ENCODE data around the gene CLNS1A. TPM values are rescaled to one million over a fixed set of nuclear protein-coding genes. Genes with fewer than 3 reads are reported as not detected.
"Not testable (repeated sequence)": the region's sequence is repeated elsewhere in the genome, so short reads cannot be mapped to it uniquely, and the experiment has no call there.

Gene CLNS1A
- total RNA-seq, 2 experiments from 2014 or later = 190 to 191 TPM

GRCh38 chr11:77654770-77655434, 17.3 kb upstream of the CLNS1A start:
- CTCF ChIA-PET = interaction anchor here (0.6 to 0.7 kb wide), 2 partner anchors 58 to 370 kb away, joined by 3 to 4 read pairs; no protein-coding TSS in a partner anchor
- no peaks in the 10 kb centered on the region for H3K4me1 Mint-ChIP-seq (ENCODE audit: low read depth)
- intact Hi-C loops (cut with micrococcal nuclease) = no loop called here
- no peak overlapping the region for H3K27ac Mint-ChIP-seq
- H3K9me3 Mint-ChIP-seq = no peaks in the 10 kb centered on the region
- DNase-seq = no peak
- H3K27me3 Mint-ChIP-seq (ENCODE audit: low read depth) = no peaks in the 10 kb centered on the region
- H3K4me3 Mint-ChIP-seq = no peak overlapping the region
- no peaks in the 10 kb centered on the region for H3K36me3 Mint-ChIP-seq (ENCODE audit: low read depth)

- no peaks in the 10 kb centered on the region for H3K4me1 Mint-ChIP-seq (ENCODE audit: low read depth)
- H3K4me3 Mint-ChIP-seq = no peak overlapping the region
- no peaks in the 10 kb centered on the region for H3K36me3 Mint-ChIP-seq (ENCODE audit: low read depth)
- H3K27me3 Mint-ChIP-seq (ENCODE audit: low read depth) = peaks cover 3% of the 10 kb centered on the region
- H3K9me3 Mint-ChIP-seq = no peaks in the 10 kb centered on the region
- CTCF ChIA-PET = no interaction called here
- DNase-seq = no peak
- intact Hi-C loops (cut with micrococcal nuclease) = no loop called here
- H3K27ac Mint-ChIP-seq = no peak overlapping the region
Measured at GRCh38 chr11:77650123-77650522, 12.5 kb upstream of the CLNS1A start.

- CTCF ChIA-PET = interaction anchor here (0.6 kb wide), 1 partner anchor 58 kb away, joined by 4 read pairs; no protein-coding TSS in a partner anchor
- DNase-seq = no peak
- no peak overlapping the region for H3K4me3 Mint-ChIP-seq
- no peaks in the 10 kb centered on the region for H3K4me1 Mint-ChIP-seq (ENCODE audit: low read depth)
- intact Hi-C loops (cut with micrococcal nuclease) = no loop called here
- H3K27me3 Mint-ChIP-seq (ENCODE audit: low read depth) = peaks cover 6% of the 10 kb centered on the region
- no peaks in the 10 kb centered on the region for H3K36me3 Mint-ChIP-seq (ENCODE audit: low read depth)
- no peaks in the 10 kb centered on the region for H3K9me3 Mint-ChIP-seq
- H3K27ac Mint-ChIP-seq = no peak overlapping the region
Measured at GRCh38 chr11:77647654-77648305, 10.2 kb upstream of the CLNS1A start.

- Mint-ChIP-seq H3K36me3 (ENCODE audit: low read depth) (no peaks in the 10 kb centered on the region), H3K27ac (no peak overlapping the region), H3K27me3 (ENCODE audit: low read depth) (peaks cover 6% of the 10 kb centered on the region), H3K4me1 (ENCODE audit: low read depth) (no peaks in the 10 kb centered on the region), H3K9me3 (no peaks in the 10 kb centered on the region), H3K4me3 (no peak overlapping the region)
- no peak for DNase-seq
- CTCF ChIA-PET = no interaction called here
- intact Hi-C loops (cut with micrococcal nuclease) = no loop called here
Measured at GRCh38 chr11:77644887-77645286, 7.3 kb upstream of the CLNS1A start.

- Mint-ChIP-seq H3K4me3 (no peak overlapping the region), H3K27me3 (ENCODE audit: low read depth) (peaks cover 6% of the 10 kb centered on the region), H3K4me1 (ENCODE audit: low read depth) (peaks cover 4% of the 10 kb centered on the region), H3K36me3 (ENCODE audit: low read depth) (no peaks in the 10 kb centered on the region), H3K9me3 (no peaks in the 10 kb centered on the region), H3K27ac (no peak overlapping the region)
- no peak for DNase-seq
- intact Hi-C loops (cut with micrococcal nuclease) = no loop called here
- CTCF ChIA-PET = no interaction called here
Measured at GRCh38 chr11:77642228-77642627, 4.6 kb upstream of the CLNS1A start.

GRCh38 chr11:77636731-77637344, 756 bp downstream of the CLNS1A start:
- Mint-ChIP-seq H3K4me3 (peak overlapping the region; percentile 89), H3K9me3 (no peaks in the 10 kb centered on the region), H3K27me3 (ENCODE audit: low read depth) (no peaks in the 10 kb centered on the region), H3K36me3 (ENCODE audit: low read depth) (peaks cover 18% of the 10 kb centered on the region), H3K4me1 (ENCODE audit: low read depth) (peaks cover 40% of the 10 kb centered on the region), H3K27ac (peak overlapping the region; percentile 92)
- CTCF ChIA-PET = no interaction called here
- no peak for DNase-seq
- intact Hi-C loops (cut with micrococcal nuclease) = loop anchor here (1.0 to 5.0 kb wide), 8 partner anchors 48 to 565 kb away; partner anchors contain the start of genes AQP11, INTS4, KCTD21 and PAK1

- DNase-seq; H3K27me3 Mint-ChIP-seq (ENCODE audit: low read depth); H3K4me3 Mint-ChIP-seq; H3K9me3 Mint-ChIP-seq; CTCF ChIA-PET; intact Hi-C loops (cut with micrococcal nuclease); H3K27ac Mint-ChIP-seq: not testable (repeated sequence)
- Mint-ChIP-seq H3K4me1 (ENCODE audit: low read depth) (peaks cover 58% of the 10 kb centered on the region), H3K36me3 (ENCODE audit: low read depth) (peaks cover 24% of the 10 kb centered on the region)
Measured at GRCh38 chr11:77633926-77634325, 3.7 kb downstream of the CLNS1A start.

- peaks cover 40% of the 10 kb centered on the region for H3K4me1 Mint-ChIP-seq (ENCODE audit: low read depth)
- DNase-seq = no peak
- H3K27me3 Mint-ChIP-seq (ENCODE audit: low read depth) = no peaks in the 10 kb centered on the region
- H3K9me3 Mint-ChIP-seq = no peaks in the 10 kb centered on the region
- CTCF ChIA-PET = interaction anchor here (0.5 to 1.0 kb wide), 3 partner anchors 11 to 184 kb away, joined by 3 to 5 read pairs (median 5); no protein-coding TSS in a partner anchor
- H3K27ac Mint-ChIP-seq = peak overlapping the region; percentile 62
- H3K4me3 Mint-ChIP-seq = no peak overlapping the region
- intact Hi-C loops (cut with micrococcal nuclease) = no loop called here
- peaks cover 27% of the 10 kb centered on the region for H3K36me3 Mint-ChIP-seq (ENCODE audit: low read depth)
Measured at GRCh38 chr11:77630157-77630710, 7.4 kb downstream of the CLNS1A start.

- Mint-ChIP-seq H3K4me3 (no peak overlapping the region), H3K27me3 (ENCODE audit: low read depth) (no peaks in the 10 kb centered on the region), H3K9me3 (no peaks in the 10 kb centered on the region), H3K4me1 (ENCODE audit: low read depth) (no peaks in the 10 kb centered on the region), H3K36me3 (ENCODE audit: low read depth) (peaks cover 24% of the 10 kb centered on the region), H3K27ac (no peak overlapping the region)
- intact Hi-C loops (cut with micrococcal nuclease) = loop anchor here (1.0 to 5.0 kb wide), 4 partner anchors 207 to 572 kb away; no protein-coding TSS in a partner anchor
- DNase-seq = no peak
- CTCF ChIA-PET = interaction anchor here (0.6 to 1.9 kb wide), 11 partner anchors 11 to 528 kb away, joined by 3 to 11 read pairs (median 3); no protein-coding TSS in a partner anchor
Measured at GRCh38 chr11:77619576-77620198, 17.9 kb downstream of the CLNS1A start.

- CTCF ChIA-PET = interaction anchor here (0.5 kb wide), 1 partner anchor 24 kb away, joined by 4 read pairs; no protein-coding TSS in a partner anchor
- Mint-ChIP-seq H3K4me3 (no peak overlapping the region), H3K36me3 (ENCODE audit: low read depth) (peaks cover 26% of the 10 kb centered on the region), H3K27ac (no peak overlapping the region), H3K9me3 (no peaks in the 10 kb centered on the region), H3K27me3 (ENCODE audit: low read depth) (no peaks in the 10 kb centered on the region), H3K4me1 (ENCODE audit: low read depth) (no peaks in the 10 kb centered on the region)
- intact Hi-C loops (cut with micrococcal nuclease) = loop anchor here (2.0 kb wide), 1 partner anchor 205 kb away; no protein-coding TSS in a partner anchor
- no peak for DNase-seq
Measured at GRCh38 chr11:77617892-77618291, 19.7 kb downstream of the CLNS1A start.

GRCh38 chr11:77611921-77612320, 25.7 kb downstream of the CLNS1A start:
- DNase-seq = no peak
- no peak overlapping the region for H3K4me3 Mint-ChIP-seq
- H3K27me3 Mint-ChIP-seq (ENCODE audit: low read depth) = no peaks in the 10 kb centered on the region
- H3K36me3 Mint-ChIP-seq (ENCODE audit: low read depth) = peaks cover 35% of the 10 kb centered on the region
- H3K4me1 Mint-ChIP-seq (ENCODE audit: low read depth) = no peaks in the 10 kb centered on the region
- intact Hi-C loops (cut with micrococcal nuclease) = no loop called here
- CTCF ChIA-PET = no interaction called here
- no peak overlapping the region for H3K27ac Mint-ChIP-seq
- H3K9me3 Mint-ChIP-seq = no peaks in the 10 kb centered on the region

GRCh38 chr11:77609234-77609633, 28.4 kb downstream of the CLNS1A start:
- no peak for DNase-seq
- peaks cover 24% of the 10 kb centered on the region for H3K36me3 Mint-ChIP-seq (ENCODE audit: low read depth)
- H3K4me3 Mint-ChIP-seq = no peak overlapping the region
- H3K4me1 Mint-ChIP-seq (ENCODE audit: low read depth) = no peaks in the 10 kb centered on the region
- CTCF ChIA-PET = interaction anchor here (0.9 kb wide), 1 partner anchor 14 kb away, joined by 3 read pairs; no protein-coding TSS in a partner anchor
- no peak overlapping the region for H3K27ac Mint-ChIP-seq
- no peaks in the 10 kb centered on the region for H3K9me3 Mint-ChIP-seq
- no peaks in the 10 kb centered on the region for H3K27me3 Mint-ChIP-seq (ENCODE audit: low read depth)
- intact Hi-C loops (cut with micrococcal nuclease) = no loop called here

Measured in activated naive CD4-positive, alpha-beta T cell treated with anti-CD3 and anti-CD28 coated beads for 36 hours (primary cell).